Glutamatergic neuron (in vitro differentiated cells): Measurements from ENCODE around the gene PPP1R14B. TPM values are rescaled to one million over a fixed set of nuclear protein-coding genes. Genes with fewer than 3 reads are reported as not detected.

Experiments
- DNase-seq: peaks from one replicate; pipeline ENCODE4 v3.0.0; 2022
- H3K27ac Mint-ChIP-seq: one replicate; pipeline ENCODE4 v1.8.0; 2020; ENCODE audit warnings: mild to moderate bottlenecking, mixed read lengths, inconsistent platforms; ENCODE audit not compliant: unreplicated experiment
- H3K27me3 Mint-ChIP-seq: one replicate; pipeline ENCODE4 v1.8.0; 2020; ENCODE audit warnings: mild to moderate bottlenecking, moderate library complexity, mixed read lengths, inconsistent platforms; ENCODE audit not compliant: unreplicated experiment
- H3K36me3 Mint-ChIP-seq: one replicate; pipeline ENCODE4 v1.8.0; 2020; ENCODE audit warnings: mild to moderate bottlenecking, mixed read lengths, inconsistent platforms; ENCODE audit not compliant: unreplicated experiment
- H3K4me1 Mint-ChIP-seq: one replicate; pipeline ENCODE4 v1.8.0; 2020; ENCODE audit warnings: mild to moderate bottlenecking, low read depth, mixed read lengths, inconsistent platforms; ENCODE audit not compliant: unreplicated experiment
- H3K4me3 Mint-ChIP-seq: one replicate; pipeline ENCODE4 v1.8.0; 2020; ENCODE audit warnings: mild to moderate bottlenecking, mixed read lengths, inconsistent platforms; ENCODE audit not compliant: unreplicated experiment
- H3K9me3 Mint-ChIP-seq: one replicate; pipeline ENCODE4 v1.8.0; 2020; ENCODE audit warnings: mild to moderate bottlenecking, moderate library complexity, mixed read lengths, inconsistent platforms; ENCODE audit not compliant: unreplicated experiment
- CTCF ChIP-seq: fragments of 200-600 bp; sonication (generic); IDR thresholded peaks from one replicate; pipeline ENCODE4 v1.5.0; 2021; ENCODE audit not compliant: partially characterized antibody, unreplicated experiment
- total RNA-seq: library from RNA; stranded (reverse); fragmentation: NEBNext Ultra II Directional; extraction: Animal tissue kit (Norgen Biotek cat#: 25700); gene quantifications from one replicate; pipeline ENCODE4 v1.2.1, GENCODE V29; 2021; ENCODE audit not compliant: unreplicated experiment

The PPP1R14B gene
- total RNA-seq, 1 donor from 2014 or later: 348 TPM

GRCh38 chr11:64238999-64239398, 7.7 kb downstream of the PPP1R14B start:
- Mint-ChIP-seq H3K27ac (peak overlapping the region; percentile 38), H3K36me3 (no peaks in the 10 kb centered on the region), H3K4me3 (peak overlapping the region; percentile 42), H3K27me3 (peaks cover 14% of the 10 kb centered on the region), H3K4me1 (peaks cover 1% of the 10 kb centered on the region), H3K9me3 (peaks cover 9% of the 10 kb centered on the region)
- TF ChIP-seq CTCF: no peak
- DNase-seq: no peak

- H3K9me3 Mint-ChIP-seq: peaks cover 1% of the 10 kb centered on the region
- no peak for DNase-seq
- TF ChIP-seq CTCF: no peak
- H3K27me3 Mint-ChIP-seq: peaks cover 15% of the 10 kb centered on the region
- H3K36me3 Mint-ChIP-seq: no peaks in the 10 kb centered on the region
- no peak overlapping the region for H3K4me3 Mint-ChIP-seq
- peaks cover 1% of the 10 kb centered on the region for H3K4me1 Mint-ChIP-seq
- no peak overlapping the region for H3K27ac Mint-ChIP-seq
Measured at GRCh38 chr11:64238076-64238475, 8.7 kb downstream of the PPP1R14B start.

- Mint-ChIP-seq H3K27me3 (peaks cover 15% of the 10 kb centered on the region), H3K27ac (no peak overlapping the region), H3K36me3 (no peaks in the 10 kb centered on the region), H3K9me3 (peaks cover 1% of the 10 kb centered on the region), H3K4me3 (no peak overlapping the region), H3K4me1 (peaks cover 1% of the 10 kb centered on the region)
- no peak for TF ChIP-seq CTCF
- no peak for DNase-seq
Measured at GRCh38 chr11:64237484-64237951, 9.2 kb downstream of the PPP1R14B start.

- Mint-ChIP-seq H3K27me3 (peaks cover 21% of the 10 kb centered on the region), H3K27ac (peak overlapping the region; percentile 33), H3K4me1 (peaks cover 1% of the 10 kb centered on the region), H3K36me3 (no peaks in the 10 kb centered on the region), H3K9me3 (peaks cover 4% of the 10 kb centered on the region), H3K4me3 (peak overlapping the region; percentile 76)
- TF ChIP-seq CTCF: no peak
- DNase-seq: no peak
Measured at GRCh38 chr11:64235437-64236161, 11.1 kb downstream of the PPP1R14B start.

- H3K27ac Mint-ChIP-seq: no peak overlapping the region
- H3K9me3 Mint-ChIP-seq: peaks cover 4% of the 10 kb centered on the region
- peaks cover 17% of the 10 kb centered on the region for H3K27me3 Mint-ChIP-seq
- H3K36me3 Mint-ChIP-seq: no peaks in the 10 kb centered on the region
- peak overlapping the region; percentile 76 for H3K4me3 Mint-ChIP-seq
- TF ChIP-seq CTCF: no peak
- no peaks in the 10 kb centered on the region for H3K4me1 Mint-ChIP-seq
- DNase-seq: no peak
Measured at GRCh38 chr11:64234647-64235379, 11.9 kb downstream of the PPP1R14B start.
